RCC 7860 (cell line): ENCODE data around the gene FHOD1.

ENCODE experiments used
- DNase-seq: peaks from one replicate; pipeline ENCODE4 v3.0.0-alpha.2; 2015; ENCODE audit warnings: low spot score
- FAIRE-seq: peaks from 2 replicates; lab custom pipeline; 2012; peaks lifted over from hg19 to GRCh38; lab: Jason Lieb, UNC

FHOD1 gene

DNA sequence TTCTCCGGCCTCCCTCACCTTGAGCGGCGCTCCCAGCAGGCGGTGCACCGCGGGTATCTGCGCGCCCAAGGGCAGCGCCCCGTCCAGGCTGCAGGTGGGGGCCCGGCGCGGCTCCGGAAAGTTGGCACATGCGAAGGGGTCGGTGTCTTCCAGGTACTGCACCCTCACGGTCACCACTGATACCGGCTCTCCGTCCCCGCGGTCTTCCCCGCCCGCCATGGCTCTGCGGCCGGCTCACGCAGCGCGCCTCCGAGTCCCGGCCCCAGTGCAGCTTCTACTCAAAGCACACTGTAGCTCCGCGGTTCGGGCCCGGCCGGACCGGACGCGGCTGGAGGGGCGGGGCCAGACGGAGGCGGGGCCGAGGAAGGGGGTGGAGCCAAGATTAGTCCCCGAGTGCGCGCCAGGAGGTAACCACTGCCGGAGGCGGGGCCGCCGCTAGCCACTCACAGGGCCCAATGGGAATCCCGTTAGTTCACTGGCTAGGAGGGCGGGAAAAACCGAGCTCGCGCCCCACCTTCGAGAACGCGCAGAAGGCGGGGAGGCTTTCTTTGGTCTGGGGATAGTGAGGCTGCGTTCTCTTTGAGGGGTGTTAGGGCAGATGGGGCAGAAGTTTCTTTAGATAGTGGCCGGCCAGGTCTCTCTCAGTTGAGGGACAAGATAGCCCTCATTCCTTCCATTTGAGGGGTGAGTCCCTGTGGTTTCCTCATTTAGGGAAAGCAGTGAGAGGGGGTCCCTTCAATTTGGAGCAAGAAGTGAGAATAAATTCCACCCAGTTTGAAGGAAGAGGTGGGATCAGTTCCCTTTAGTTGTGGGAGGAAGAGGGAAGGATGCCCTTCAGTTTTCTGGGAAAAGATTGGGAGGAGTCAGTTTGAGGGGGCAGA lies at the start of gene FHOD1:
Gene FHOD1, minus strand, starts transcription at position 290 of the 881 bp plus-strand sequence. Its CDS starts 71 bp downstream, at position 219.
- peak; percentile 63 for FAIRE-seq
- peak; percentile 89 for DNase-seq

DNA sequence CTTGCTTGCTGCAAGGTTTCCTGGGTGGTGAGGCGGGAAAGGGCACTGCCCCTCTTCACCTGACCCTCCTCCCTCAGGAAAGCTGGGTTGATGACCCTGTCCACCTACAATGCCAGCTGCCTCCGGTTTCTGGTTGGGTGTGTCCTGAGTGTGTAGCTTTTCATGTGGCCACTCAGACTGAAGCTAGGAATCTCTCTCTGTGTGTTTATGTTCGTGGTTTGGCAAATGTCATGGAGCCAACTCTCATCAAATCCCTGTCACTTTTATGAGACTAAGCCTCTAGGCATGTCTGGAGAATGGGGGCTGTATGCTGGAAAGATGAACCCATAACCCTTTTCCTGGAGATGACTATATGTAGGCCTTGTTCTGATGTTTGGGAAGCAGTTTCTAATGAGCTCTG lies 49.1 kb upstream of the FHOD1 start:
- DNase-seq (no peak), FAIRE-seq (no peak)

DNA sequence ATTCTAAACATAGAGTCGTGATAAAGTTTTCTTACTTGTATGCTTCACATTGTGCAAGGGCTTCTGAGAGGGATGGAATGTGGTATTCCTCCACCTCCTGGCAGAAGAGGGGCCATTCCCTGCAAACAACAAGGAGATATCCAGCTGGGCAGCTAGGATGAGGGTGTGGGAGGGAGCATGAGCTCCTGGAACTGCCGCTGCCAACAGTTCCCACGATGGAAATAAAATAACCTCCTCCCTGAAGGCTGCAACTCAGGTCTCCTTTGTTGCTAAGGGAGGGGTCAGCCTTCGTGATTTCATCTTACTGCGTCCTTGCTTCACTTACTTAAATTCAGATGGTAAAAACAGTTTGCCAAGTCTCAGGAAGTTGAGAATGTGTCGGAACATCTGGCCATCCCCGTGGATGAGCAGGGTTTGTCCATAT lies 47.7 kb upstream of the FHOD1 start:
- no peak for FAIRE-seq
- DNase-seq: no peak

DNA sequence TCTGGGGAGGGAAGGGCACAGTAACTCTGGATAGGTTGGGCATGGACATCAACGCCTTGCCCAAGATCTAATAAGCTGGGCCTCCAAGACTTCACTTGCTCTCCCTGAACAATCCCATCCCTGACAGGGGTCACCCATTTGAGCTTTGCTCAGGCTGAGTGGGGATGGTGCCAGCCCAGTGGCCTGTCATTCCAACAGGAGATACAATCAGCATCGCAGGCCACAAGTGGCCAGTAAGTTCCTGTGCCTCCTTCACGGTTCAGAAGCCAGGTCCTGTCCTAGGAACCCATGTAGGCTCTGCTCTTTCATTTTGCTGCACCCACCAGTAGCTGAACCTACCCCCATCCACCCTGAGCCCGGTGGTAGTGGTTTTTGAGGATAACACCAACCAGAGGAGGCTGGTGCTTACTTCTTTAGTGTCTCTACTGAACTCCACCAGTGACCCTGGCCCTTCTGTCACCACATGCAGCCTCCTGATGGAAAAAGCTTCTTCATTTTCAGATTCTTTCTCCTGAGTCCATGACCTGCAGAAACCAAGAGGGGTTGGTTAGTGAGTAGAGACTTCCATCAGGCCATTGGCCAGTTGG lies 47.0 kb upstream of the FHOD1 start:
- FAIRE-seq (no peak), DNase-seq (no peak)

DNA sequence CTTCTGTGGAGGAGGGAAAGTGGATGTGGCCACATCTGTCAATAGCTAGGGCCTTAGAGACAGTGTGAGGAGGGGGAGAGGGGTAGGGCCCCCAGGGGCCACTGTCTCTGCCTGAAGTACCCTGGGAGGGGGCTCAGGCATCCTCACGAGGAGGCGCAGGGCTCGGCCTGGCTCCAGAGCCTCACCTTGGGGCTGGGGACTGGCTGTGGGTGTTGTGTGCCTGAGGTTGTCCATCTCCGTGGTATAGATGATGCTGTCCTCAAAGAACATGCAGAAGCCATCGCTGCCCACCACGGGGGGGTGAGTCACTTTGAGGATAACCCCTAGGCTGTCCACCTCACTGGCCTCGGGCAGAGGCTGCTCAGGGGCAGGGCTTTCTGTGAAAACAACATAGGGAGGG lies 44.2 kb upstream of the FHOD1 start:
- DNase-seq: no peak

DNA sequence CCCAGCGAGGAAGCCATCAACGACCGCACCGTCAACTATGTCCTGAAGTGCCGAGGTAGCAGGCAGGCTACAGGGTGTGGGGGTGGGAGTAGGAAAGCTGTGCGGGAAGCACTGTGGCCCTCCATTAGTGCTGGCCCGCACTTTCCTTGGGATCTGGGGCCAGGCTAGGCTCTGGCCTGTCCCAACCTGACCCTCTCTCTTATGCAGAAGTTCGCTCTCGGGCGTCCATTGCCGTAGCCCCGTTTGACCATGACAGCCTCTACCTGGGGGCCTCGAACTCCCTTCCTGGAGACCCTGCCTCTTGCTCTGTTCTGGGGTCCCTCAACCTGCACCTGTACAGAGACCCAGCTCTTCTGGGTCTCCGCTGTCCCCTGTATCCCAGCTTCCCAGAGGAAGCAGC lies 40.7 kb upstream of the FHOD1 start:
- no peak for DNase-seq
- no peak for FAIRE-seq

More for the DNA sequence above, 44.2 kb upstream of the FHOD1 start:
- no peak for FAIRE-seq

DNA sequence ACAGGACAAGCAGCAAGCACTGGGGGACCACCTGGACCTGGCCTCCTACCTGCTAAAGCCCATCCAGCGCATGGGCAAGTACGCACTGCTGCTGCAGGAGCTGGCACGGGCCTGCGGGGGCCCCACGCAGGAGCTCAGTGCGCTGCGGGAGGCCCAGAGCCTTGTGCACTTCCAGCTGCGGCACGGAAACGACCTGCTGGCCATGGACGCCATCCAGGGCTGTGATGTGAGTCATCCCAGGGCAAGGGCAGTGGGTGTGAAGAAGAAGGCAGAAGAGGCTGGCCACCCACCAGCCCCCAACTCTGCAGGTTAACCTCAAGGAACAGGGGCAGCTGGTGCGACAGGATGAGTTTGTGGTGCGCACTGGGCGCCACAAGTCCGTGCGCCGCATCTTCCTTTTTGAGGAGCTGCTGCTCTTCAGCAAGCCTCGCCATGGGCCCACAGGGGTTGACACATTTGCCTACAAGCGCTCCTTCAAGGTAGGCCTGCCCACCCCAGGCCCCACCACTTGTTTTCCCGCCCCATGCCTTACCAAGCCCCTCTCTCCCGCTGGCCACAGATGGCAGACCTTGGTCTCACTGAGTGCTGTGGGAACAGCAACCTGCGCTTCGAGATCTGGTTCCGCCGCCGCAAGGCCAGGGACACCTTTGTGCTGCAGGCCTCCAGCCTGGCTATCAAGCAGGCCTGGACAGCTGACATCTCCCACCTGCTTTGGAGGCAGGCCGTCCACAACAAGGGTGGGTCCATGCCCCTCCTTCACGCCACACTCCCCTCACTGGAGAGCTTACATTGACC lies 39.4 kb upstream of the FHOD1 start:
- no peak for FAIRE-seq
- no peak for DNase-seq

DNA sequence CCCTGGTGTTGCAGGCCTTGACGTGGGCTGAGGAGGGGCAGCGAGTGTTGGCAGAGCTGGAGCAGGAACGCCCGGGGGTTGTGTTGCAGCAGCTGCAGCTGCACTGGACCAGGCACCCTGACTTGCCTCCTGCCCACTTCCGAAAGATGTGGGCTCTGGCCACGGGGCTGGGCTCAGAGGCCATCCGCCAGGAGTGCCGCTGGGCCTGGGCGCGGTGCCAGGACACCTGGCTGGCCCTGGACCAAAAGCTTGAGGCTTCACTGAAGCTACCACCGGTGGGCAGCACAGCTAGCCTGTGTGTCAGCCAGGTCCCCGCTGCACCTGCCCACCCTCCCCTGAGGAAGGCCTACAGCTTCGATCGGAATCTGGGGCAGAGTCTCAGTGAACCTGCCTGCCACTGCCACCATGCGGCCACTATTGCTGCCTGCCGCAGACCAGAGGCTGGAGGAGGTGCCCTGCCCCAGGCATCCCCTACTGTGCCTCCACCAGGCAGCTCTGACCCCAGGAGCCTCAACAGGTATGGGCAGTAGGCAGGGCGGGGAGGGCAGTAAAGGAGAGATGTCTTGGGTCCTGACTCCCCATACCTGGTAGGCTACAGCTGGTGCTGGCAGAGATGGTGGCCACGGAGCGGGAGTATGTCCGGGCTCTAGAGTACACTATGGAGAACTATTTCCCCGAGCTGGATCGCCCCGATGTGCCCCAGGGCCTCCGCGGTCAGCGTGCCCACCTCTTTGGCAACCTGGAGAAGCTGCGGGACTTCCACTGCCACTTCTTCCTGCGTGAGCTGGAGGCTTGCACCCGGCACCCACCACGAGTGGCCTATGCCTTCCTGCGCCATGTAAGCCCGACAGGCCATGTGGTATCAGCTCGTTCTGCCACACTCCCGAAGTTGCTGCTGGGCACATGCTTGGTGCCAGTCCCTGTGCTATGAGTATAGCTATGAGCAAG lies 37.7 kb upstream of the FHOD1 start:
- FAIRE-seq (no peak), DNase-seq (no peak)

DNA sequence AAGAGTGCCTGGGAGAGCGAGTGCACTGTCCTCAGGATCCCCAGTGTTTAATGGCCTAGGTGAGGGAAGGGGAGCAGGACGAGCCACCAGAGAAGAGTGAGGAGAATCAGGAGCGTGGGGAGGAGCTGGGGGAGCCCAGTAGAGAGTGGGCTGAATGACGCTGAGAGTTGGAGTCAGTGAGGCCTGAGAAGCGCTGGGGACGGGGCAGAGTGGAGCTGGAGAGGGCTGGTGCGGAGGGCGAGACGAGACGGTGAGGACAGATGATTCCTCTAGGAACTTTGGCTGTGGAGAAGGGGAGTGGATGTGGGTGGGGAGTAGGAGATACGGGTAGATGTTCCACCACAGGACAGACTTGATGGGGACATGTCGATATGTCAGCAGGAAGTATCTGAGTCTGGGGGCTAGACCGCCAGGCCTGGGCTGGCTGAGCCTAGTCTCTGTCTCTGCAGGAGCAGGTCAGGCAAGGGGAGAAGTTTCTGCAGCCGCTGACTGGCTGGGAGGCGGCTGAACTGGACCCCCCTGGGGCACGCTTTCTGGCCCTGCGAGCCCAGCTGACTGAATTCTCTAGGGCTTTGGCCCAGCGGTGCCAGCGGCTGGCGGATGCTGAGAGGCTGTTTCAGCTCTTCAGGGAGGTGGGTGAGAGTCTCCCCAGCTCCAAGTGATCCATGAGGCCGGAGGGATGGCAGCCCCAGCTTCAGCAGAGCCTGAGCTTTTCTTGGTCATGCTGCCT lies 36.7 kb upstream of the FHOD1 start:
- FAIRE-seq (no peak), DNase-seq (no peak)

DNA sequence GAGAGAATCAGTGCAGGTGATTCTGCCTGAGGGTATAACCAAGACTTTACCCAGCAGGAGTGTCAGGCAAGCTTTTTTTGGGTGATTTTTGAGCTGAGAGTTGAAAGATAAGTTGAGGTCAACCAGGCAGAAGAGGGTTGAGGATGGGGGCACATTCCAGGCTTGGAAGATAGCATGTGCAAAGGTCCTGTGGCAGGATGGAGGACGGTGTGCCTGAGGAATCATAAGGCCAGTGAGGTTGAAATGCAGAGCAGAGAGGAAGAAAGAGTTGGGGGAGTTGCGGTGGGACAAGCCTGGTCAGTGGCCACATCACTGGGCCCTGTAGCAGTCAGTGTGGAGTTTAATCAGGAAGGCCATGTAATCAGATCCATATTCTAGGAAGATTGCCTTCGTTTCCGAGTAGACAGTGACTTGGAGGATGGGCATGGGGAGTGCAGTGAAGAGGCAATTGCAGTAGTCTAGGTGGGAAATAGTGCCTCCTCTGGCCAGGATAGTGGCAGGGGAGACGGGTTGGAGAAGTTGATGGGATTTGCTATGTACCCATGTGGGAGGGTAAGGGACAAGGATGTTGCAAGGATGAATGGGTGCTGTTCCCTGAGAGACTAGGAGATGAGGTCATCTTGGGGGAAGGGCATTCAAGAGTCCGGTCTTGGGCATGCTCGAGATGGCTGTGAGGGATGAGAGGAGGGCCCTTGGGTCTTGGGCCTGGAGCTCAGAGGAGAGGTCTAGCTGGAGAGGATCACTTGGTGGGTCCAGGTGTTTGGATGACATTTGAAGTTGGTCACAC lies 36.0 kb upstream of the FHOD1 start:
- FAIRE-seq (no peak), DNase-seq (peak; percentile 37)

DNA sequence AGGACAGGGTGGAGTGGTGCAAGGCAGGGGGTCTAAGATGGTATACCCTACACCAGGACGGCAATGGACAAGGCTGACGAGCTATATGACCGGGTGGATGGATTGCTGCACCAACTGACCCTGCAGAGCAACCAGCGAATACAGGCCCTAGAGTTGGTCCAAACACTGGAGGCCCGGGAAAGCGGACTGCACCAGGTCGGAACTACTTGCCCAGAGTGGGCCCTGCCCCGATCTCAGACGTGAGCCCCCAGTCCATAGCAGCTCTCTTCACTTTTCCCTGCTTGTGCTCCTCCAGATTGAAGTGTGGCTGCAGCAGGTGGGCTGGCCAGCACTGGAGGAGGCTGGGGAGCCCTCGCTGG lies 35.1 kb upstream of the FHOD1 start:
- no peak for FAIRE-seq
- DNase-seq: no peak

DNA sequence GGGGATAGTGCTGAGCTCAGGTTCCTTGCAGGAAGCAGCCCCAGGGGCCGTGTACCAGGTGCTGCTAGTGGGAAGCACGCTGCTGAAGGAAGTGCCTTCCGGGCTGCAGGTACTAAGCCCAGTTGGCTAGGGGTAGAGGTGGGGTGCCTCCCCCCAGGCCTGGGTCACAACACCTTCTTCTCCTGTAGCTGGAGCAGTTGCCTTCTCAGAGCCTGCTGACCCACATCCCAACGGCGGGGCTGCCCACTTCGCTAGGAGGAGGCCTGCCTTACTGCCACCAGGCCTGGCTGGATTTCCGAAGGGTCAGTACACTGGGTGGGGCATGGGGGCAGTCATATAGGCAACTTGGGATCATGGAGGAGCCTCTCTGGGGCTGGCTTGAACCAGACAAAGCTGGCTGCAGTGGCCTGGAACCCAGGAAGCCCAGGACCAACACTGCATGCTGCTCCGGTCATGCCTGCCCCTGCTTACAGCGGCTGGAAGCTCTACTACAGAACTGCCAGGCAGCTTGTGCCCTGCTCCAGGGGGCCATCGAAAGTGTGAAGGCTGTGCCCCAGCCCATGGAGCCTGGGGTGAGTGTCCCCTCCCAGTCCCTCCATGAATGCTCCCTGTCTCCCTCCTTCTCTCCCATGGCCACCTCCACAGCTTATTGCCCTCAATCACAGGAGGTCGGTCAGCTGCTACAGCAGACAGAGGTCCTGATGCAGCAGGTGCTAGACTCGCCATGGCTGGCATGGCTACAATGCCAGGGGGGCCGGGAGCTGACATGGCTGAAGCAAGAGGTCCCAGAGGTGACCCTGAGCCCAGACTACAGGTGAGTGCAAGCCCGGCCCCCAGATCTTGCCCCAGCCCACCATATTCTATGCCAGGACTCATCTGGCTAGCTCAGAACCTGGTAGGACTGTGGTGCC lies 34.5 kb upstream of the FHOD1 start:
- FAIRE-seq: no peak
- no peak for DNase-seq

DNA sequence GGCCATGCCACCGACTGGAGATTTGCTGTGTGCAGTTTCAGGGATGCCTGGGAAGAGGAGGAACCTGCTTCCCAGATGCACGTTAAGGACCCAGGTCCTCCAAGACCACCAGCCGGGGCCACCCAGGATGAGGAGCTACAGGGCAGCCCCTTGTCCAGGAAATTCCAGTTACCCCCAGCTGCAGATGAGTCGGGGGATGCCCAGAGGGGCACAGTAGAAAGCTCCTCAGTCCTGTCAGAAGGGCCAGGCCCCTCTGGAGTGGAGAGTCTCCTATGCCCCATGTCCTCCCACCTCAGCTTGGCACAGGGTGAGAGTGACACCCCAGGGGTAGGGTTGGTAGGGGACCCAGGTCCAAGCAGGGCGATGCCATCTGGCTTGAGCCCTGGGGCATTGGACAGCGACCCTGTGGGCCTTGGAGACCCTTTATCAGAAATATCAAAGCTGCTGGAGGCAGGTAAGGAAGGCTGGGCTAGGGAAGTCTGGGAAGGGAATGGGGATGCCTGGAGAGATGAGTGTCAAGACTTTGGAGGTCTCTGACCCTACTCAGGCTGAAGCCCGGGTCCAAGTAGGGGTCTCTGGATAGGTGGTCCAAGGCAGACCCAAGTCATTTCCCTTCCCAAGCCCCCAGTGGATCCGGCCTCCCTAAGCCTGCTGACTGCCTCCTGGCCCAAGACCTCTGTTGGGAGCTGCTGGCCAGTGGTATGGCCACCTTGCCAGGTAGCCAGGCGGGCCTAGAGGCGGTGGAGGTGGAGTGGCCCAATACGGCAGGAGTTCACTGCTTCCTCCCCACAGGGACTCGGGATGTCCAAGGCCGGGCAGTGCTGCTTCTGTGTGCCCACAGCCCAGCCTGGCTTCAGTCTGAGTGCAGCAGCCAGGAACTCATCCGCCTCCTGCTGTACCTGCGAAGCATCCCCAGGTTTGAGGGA lies 33.1 kb upstream of the FHOD1 start:
- FAIRE-seq (no peak), DNase-seq (no peak)

DNA sequence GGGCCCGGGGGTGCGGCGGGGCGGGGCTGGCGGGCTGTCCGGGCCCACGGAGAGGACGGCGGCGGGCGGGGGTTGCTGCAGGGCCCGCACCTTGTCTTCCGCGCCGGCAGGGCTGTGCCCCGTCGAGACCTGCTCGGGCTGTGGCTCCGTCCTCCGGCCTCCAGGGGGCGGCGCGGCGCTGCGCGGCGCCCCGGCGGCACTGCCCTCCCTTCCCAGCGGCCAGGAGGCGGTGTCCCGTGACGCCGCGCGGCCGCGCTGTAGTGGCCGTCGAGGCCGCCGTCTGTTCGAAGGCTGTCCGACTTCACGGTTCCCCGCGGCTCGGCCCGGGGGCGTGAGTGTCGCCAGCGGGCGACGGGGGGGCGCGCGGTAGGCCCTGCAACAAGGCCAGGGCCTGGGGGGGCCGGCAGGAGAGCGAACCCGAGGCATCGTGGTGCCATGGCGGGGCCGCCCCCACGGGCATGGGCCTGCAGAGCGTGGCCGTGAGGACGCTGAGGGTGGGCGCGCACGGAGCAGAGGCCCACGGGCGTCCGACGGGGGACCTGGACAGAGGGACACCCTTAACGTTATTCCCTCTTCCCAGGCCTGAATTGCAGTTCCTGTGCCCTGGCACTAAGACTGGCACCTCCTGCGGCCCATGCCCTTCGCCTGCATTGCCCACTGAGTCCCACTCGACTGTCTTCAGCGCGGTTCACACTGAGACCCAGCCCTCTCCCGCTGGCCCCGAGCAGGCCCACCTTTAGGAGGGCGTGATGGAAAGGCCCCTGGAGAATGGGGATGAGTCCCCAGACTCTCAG lies 32.2 kb upstream of the FHOD1 start, which contains the start of gene PLEKHG4:
Gene PLEKHG4, plus strand, starts transcription at position 237 of the 794 bp plus-strand sequence. Its CDS starts 513 bp downstream, at position 750.
- no peak for FAIRE-seq
- DNase-seq: peak; percentile 70

DNA sequence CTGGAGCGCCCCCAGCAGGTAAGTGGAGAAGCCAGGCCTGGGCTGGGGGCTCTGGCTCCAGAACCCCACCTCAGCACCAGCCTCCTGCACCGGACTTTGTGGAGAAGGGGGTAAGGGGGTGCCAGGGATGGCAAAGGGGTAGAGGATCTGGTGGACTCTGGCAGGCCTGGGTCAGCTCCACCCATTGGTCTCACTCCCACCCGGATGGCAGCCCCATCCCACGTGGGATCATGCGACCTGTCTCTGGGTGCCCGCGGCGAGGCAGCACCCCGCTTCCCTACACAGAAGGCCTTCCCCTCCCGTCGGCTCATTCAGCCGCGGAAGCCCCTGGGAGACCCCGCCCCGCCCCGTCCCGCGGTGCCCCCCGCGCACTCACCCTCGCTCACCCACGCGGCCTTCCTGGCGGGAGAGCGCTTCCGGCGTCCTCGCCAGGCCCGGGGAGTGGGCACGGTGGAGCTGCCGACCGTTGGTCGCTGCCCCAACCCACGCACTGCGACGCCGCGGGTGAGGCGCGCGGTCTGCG lies 31.6 kb upstream of the FHOD1 start:
- DNase-seq: peak; percentile 19
- no peak for FAIRE-seq
